Pancreas (tissue), 10 donors: Measurements from ENCODE around the gene CCL14. TPM values are rescaled to one million over a fixed set of nuclear protein-coding genes. Genes with fewer than 3 reads are reported as not detected.

Source experiments
- ATAC-seq, 4 donors: fragments of 200-7000 bp; cut with Tn5 transposase; one replicate each; pipeline versions ENCODE4 v1.8.0 to v1.9.1; 2020; ENCODE audit warnings: mild to moderate bottlenecking in 4 of 4, moderate library complexity in 4 of 4
- DNase-seq, 6 donors: peaks; one replicate each; pipeline ENCODE4 v3.0.0-alpha.2; 2020
- FAIRE-seq: peaks from 2 replicates; lab custom pipeline; 2012; peaks lifted over from hg19 to GRCh38; lab: Jason Lieb, UNC
- H3K27ac ChIP-seq, 4 donors: fragments of 200-600 bp; sonication (generic); 1 replicate in 3 of 4; 2 replicates in 1 of 4; pipeline versions ENCODE4 v1.5.0 to v1.8.0; 2020
- H3K27me3 ChIP-seq, 4 donors: fragments of 200-600 bp; one replicate each; pipeline ENCODE4 v1.8.0; 2021
- H3K36me3 ChIP-seq, 3 donors: fragments of 200-600 bp; sonication (generic) in 1 of 3; one replicate each; pipeline versions ENCODE4 v1.5.0 to v1.8.0; 2020 to 2021
- H3K4me1 ChIP-seq, 3 donors: fragments of 200-600 bp; one replicate each; pipeline ENCODE4 v1.8.0; 2021
- H3K4me3 ChIP-seq, 4 donors: fragments of 200-600 bp; sonication (generic) in 2 of 4; one replicate each; pipeline versions ENCODE4 v1.5.0 to v1.8.0; 2020 to 2021
- H3K9me3 ChIP-seq, 4 donors: fragments of 200-600 bp; one replicate each; pipeline ENCODE4 v1.8.0; 2021
- CTCF ChIP-seq, 4 donors: fragments of 200-600 bp; sonication (generic) in 3 of 4; IDR thresholded peaks; one replicate each; pipeline versions ENCODE4 v1.5.0 to v1.8.0; 2021; ENCODE audit warnings: antibody characterized with exemption in 4 of 4
- WGBS, 2 donors: extraction: QIAGEN DNeasy Blood & Tissue Kit; methylation state at CpG; one replicate each; pipeline ENCODE4 v1.1.7; 2013; 5-methylcytosine and 5-hydroxymethylcytosine counted together
- intact Hi-C, 3 donors: fragments of 100-400 bp; cut with DNase I; formaldehyde crosslinking; loops; one replicate each; pipeline versions ENCODE4 v1.11.1 to v1.14.2; 2022
- polyA plus RNA-seq, 2 donors: library from polyadenylated mRNA; stranded (reverse); fragments of 200-250 nt; gene quantifications; one replicate each; pipeline ENCODE4 v1.2.3, GENCODE V29; 2013
- total RNA-seq, 6 donors: library from RNA; stranded (reverse); fragmentation: NEBNext Ultra II Directional in 4 of 6; extraction: Animal tissue kit (Norgen Biotek cat#: 25700) in 4 of 6; gene quantifications; one replicate each; pipeline versions ENCODE4 v1.2.1 to v1.2.4, GENCODE V29; 2021 to 2023
- donor health status: healthy with polysubstance abuse.
- donor health status: DM: no; HTN: no; CAD: no; lungs with moderate emphysema.
- donor health status: DM: no; HTN: no; CAD: no.
- donor health status: control.
- donor health status: control.
- donor health status: Bipolar disorder and iron deficiency.
- donor health status: DM: yes; HTN: yes; CAD: no.
- donor health status: DM: no; HTN: no; CAD: no.
- donor health status: DM: no; HTN: no; CAD: no.
- donor health status: DM: yes; HTN: yes; CAD: no.

Gene CCL14
- total and polyA plus RNA-seq, 8 donors: 1.9 to 53.7 (median 5.9) TPM

- 55% methylated on average over 6 of the region's 6 CpGs for WGBS, 2 donors
- H3K4me1 ChIP-seq: peaks cover 0 to 5% (median 4%) of the 10 kb centered on the region in 3 donors
- H3K27ac ChIP-seq: no peak overlapping the region
- DNase-seq: peak; percentile 63 to 85 (median 72)
- H3K36me3 ChIP-seq: no peaks in the 10 kb centered on the region
- intact Hi-C loops: no loop called here
- TF ChIP-seq CTCF (IDR thresholded peaks at IDR 0.05): no peak
- ATAC-seq: peak; percentile 87 to 94 (median 89)
- H3K27me3 ChIP-seq: no peaks in the 10 kb centered on the region
- H3K9me3 ChIP-seq: no peaks in the 10 kb centered on the region
- FAIRE-seq: no peak
- H3K4me3 ChIP-seq: no peak overlapping the region
Measured at GRCh38 chr17:36001862-36002603, 15.5 kb upstream of the CCL14 start.

- Histone ChIP-seq H3K4me3 (no peak within 1 kb of the TSS), H3K9me3 (no peaks in the 10 kb centered on the region), H3K4me1 (peaks cover 0 to 5% (median 4%) of the 10 kb centered on the region in 3 donors), H3K36me3 (no peaks in the 10 kb centered on the region), H3K27ac (no peak within 1 kb of the TSS), H3K27me3 (no peaks in the 10 kb centered on the region)
- TF ChIP-seq CTCF (IDR thresholded peaks at IDR 0.05): no peak
- FAIRE-seq (no peak), DNase-seq (no peak), ATAC-seq (peak in 1 of 4 donors; percentile 15)
- intact Hi-C loops: no loop called here
- WGBS, 2 donors: 84 to 88% methylated on average over 6 of the region's 6 CpGs
Measured at GRCh38 chr17:36001110-36001771, 14.7 kb upstream of the CCL14 start, which contains the start of gene CCL15. Gene CCL15, minus strand, starts transcription at chr17:36001553. Its CDS starts 61 bp downstream, at chr17:36001492.

GRCh38 chr17:36000732-36001109 is 14.2 kb upstream of the CCL14 start:
- WGBS, 2 donors: 77 to 78% methylated on average over 6 of the region's 6 CpGs
- no peak for TF ChIP-seq CTCF (IDR thresholded peaks at IDR 0.05)
- DNase-seq (no peak), FAIRE-seq (no peak), ATAC-seq (no peak)
- Histone ChIP-seq H3K36me3 (no peaks in the 10 kb centered on the region), H3K4me1 (peaks cover 0 to 5% (median 4%) of the 10 kb centered on the region in 3 donors), H3K27me3 (no peaks in the 10 kb centered on the region), H3K9me3 (no peaks in the 10 kb centered on the region), H3K27ac (no peak overlapping the region), H3K4me3 (no peak overlapping the region)
- intact Hi-C loops: no loop called here

- intact Hi-C loops: no loop called here
- Histone ChIP-seq H3K4me3 (no peak overlapping the region), H3K27ac (no peak overlapping the region)
Measured at GRCh38 chr17:35998756-35999155, 12.2 kb upstream of the CCL14 start.

More at GRCh38 chr17:35998756-35999155, 12.2 kb upstream of the CCL14 start:
- Histone ChIP-seq H3K4me1 (peaks cover 0 to 5% (median 4%) of the 10 kb centered on the region in 3 donors), H3K9me3 (no peaks in the 10 kb centered on the region), H3K36me3 (no peaks in the 10 kb centered on the region), H3K27me3 (no peaks in the 10 kb centered on the region)
- ATAC-seq: no peak
- no peak for DNase-seq
- FAIRE-seq: no peak
- WGBS, 2 donors: 83 to 86% methylated on average over 1 of the region's 1 CpG
- TF ChIP-seq CTCF (IDR thresholded peaks at IDR 0.05): no peak
